GM18517 (cell line): ENCODE results near the gene TM2D3.
"Not testable (repeated sequence)": the region's sequence is repeated elsewhere in the genome, so short reads cannot be mapped to it uniquely, and the experiment has no call there.

Source experiments
- ATAC-seq: cut with Tn5 transposase; IDR thresholded peaks from one replicate; pipeline ENCODE4 v1.9.1; 2021; ENCODE audit warnings: mild to moderate bottlenecking, moderate library complexity; ENCODE audit not compliant: unreplicated experiment

The TM2D3 gene

DNA sequence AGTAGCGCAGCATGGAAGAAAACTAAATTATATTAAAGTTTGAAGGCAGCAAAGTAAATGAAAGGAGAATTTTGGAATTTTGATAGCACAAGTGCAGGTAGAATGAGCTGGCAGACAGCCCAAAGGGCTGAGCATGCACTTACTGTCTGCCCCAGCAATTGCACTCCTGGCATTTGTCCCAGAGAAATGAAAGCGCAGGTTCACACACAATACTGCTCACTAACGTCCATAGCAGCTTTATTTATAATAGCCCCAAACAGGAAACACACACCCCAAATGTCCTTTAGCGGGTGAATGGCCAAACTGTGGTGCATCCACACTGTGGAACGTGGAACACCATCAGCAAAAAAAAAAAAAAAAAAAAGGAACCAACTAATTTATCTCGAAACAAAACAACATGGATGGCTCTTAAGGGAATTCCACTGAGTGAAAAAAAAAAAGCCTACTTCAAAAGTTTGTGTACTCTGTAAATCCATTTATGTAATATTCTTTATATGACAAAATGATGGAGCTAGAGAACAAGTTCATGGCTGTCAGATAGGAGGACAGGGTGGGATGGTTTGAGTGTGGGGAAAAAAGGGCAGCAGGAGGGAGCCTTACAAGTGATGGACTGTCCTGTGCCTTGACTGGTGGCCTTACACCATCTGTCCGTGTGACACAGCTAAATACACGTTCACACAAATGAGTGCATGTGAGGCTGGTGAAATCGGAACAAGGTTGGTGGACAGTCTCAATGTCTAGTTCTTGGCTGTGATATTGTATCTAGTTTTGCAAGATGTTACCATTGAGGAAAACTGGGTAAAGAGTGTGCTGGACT, 6.0 kb upstream of the TM2D3 start:
- no peak for ATAC-seq

DNA sequence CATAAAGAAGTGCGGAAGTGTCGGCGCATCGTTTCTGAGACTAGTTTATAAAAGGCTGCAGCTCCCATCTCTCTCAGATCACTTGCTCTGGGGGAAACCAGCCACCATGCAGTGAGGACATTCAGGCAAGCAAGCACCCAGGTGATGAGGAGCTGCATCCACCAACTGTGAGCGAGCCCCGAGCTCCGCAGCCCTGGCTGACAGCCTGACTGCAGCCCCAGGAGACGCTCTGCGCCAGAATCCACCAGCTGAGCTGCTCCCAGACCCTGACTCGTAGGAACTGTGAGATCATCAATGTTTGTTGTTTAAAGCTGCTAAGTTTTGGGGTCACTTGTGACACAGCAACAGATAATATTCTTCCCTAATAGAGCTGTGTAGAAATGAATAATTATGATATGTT, 5.0 kb upstream of the TM2D3 start:
- ATAC-seq: no peak

DNA sequence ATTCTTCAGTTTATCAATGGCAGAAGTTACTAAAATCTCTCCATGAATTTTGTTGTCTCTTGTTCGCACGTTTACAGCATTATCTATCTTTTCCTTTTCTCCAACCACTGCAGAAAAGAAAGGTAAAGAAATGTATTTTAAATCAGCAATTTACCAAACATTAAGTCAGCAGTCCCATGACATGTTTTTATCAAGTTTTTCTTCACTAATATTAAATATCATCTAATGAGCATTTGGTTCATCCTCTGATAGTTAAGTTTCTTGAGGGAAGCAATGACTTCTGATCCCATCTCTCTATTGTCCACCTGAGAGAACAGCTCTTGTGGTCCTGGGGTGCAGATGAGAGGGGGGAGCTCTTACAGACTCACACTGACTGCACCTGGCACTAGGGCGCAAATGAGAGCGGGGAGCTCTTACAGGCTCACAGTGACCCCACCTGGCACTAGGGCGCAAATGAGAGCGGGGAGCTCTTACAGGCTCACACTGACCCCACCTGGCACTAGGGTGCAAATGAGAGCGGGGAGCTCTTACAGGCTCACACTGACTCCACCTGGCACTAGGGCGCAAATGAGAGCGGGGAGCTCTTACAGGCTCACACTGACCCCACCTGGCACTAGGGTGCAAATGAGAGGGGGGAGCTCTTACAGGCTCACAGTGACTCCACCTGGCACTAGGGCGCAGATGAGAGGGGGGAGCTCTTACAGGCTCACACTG, 2.6 kb upstream of the TM2D3 start:
- ATAC-seq: not testable (repeated sequence)

DNA sequence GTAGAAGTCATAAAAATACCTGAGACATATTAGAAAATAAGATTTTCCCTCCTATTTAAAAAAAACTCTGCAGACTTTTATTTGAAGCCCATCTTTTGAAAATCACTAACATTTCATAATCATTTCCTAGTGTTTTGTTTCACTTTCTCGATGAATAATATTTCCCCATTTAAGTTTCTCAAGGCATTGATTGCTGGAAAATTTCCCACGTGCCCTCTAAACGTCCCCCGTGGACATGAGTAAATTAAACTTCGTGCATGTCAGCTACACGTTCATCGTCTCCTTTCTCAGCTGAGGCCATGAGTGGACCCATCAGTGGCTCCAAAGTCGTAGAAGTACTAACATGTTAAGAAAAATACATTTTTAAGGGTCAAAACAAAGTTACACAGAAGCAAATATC, 2.0 kb upstream of the TM2D3 start:
- no peak for ATAC-seq

DNA sequence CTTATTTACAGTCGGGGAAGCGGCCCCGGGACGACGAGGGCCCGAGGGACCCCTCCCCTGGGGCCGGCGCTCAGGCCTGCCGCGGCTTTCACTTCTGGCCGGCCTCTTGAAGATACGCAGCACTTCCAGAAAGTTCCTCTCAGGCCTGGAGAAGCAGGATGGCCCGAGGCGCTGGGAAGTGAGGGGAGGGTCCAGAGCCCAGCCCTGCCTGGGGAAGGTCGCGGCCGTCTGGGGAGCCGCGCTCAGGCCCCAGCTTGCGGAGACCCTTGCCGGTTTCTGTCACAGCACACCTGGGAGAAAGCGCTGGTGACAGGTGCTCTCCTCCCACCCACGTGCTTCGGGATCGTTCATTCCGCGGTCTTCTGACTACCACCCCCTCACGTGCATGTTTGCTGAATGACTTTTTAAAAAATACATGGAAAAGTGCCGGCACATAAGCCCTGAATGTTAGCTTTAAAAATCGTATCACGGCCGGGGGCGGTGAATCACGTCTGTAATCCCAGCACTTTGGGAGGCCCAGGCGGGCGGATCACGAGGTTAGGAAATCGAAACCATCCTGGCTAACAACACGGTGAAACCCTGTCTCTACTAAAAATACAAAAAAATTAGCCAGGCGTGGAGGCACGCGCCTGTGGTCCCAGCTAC, 727 bp upstream of the TM2D3 start:
- ATAC-seq: no peak

DNA sequence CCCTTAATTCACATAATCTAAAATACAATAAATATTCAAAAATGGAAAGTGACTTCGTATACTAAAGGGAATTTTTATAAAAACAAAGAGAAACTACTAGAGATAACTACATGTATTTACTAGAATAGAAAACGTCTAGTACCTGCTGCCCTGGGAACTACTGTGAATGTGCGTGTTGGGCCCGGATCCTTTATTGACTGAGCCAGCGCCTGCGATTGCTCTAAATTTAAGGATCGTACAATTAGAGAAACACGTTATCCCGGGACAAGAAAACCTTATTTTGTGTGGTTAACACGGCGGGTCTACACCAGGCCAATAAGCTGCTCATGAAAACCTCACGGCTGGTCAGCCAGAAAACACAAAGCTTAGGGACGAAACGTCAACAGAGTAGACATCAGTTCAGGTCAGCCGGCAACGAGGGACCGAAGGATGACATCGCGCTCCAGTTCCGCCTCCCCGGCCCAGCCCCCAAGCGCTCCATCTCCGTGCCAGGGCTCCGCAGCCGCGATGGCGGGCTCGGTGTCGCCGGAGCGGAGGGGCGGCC, 555 bp downstream of the TM2D3 start:
- peak; percentile 43 for ATAC-seq

DNA sequence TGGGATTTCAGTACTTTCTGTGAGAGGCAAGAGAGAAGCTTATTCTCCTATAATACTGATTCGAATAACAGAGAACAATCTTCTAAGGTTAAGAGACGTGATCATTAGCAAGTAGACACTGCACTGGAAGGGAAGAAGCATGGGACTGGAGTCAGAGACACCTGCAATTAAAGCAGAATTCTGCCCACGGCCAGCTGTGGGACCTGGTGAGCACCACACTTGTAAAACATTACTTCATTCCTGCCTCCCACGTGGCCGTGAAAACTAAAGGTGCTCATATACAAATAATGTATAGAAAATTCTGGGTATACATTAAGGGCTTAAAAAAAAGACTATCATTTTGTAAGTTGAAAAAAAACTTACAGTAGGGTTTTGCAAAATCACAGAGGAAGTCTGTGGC, 2.0 kb downstream of the TM2D3 start:
- ATAC-seq: no peak

DNA sequence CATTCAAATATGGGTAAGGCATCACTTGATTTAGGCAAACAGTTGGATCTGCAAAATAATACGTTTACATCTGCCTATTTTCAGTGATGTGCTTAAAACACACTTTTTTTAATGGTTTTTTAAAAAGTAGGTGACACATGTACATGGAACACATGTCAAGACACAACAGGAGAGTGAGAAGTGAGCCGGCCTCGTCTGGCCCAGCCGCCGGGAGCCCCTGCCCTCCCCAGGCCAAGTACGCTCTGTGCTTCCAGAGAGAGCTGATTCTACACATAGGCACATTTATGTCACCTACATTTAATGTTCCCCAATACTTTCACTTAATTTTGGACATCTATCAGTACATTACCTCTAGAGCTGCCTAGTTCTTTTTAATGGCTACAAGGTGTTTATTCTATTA, 3.8 kb downstream of the TM2D3 start:
- ATAC-seq: no peak

DNA sequence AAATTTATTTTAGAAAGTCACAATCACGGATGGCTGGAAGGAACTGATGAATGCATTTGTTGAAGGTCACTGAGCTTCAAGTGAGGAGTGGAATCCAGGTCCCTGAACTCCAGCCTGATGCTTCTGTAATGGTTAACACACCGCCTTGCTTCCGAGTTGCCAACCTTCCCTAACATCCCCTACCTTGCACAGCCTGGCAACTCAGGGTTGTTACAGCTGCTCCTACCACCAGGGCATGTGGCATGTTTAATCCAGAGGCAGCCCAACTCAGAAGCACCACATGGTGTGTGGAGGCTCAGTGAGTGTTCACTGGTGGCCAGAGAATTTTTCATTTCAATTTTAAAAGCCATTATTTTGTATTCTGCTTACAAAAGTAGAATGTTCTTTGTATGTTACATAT, 4.9 kb downstream of the TM2D3 start:
- ATAC-seq: no peak

DNA sequence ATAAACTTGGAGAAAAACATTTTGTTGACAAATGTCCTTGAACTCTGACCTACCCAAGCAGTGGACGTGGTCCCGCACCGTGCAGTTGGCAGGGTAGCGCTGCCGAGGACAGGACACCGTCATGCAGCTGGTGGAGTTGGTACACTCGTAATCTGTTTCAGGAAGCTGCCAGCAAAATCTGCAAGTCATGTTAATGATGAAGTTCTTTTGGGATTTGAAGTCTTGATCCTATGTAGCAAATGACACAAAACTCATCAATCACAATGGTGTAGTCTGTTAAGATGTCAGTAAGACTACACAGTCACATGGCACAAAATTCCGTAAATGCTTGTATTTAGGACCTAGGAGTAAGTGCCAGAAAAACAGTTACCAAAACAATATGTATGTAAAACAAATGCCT, 5.5 kb downstream of the TM2D3 start:
- ATAC-seq: no peak

DNA sequence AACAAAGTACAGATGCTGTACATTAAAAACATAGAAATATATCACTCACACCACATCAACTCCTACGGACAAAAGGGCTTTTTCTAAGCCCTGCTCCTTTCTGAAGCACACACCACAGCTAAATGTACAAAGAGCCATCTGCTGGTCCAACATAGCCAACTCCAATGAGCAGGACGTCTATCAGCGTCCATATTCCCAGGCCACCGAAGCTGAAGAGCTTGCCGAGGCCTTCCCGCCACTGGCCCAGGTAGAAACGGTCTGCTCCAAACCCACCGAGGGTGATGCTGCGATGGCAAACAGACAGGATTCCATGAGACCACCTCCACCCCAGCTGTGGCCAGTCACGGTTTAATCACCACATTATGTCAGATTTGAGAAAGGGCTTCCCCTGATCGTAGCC, 9.8 kb downstream of the TM2D3 start:
- ATAC-seq: no peak

DNA sequence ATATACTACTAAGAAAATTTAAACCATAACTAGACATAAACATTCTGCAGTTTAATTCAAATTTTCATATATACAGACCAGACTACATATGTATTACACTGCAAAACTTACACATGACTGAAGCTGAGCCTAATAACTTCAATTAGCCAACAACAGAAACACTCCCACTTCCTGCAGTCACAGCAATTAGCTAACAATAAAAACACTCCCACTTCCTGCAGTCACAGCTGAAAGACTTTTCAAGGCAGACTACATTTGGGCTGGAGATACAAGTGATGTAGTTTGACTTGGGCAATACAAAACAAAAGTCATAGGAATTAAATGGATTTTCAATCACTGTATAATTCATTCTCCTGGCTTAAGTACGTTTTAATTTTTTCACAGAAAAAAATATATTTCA, 10.3 kb downstream of the TM2D3 start:
- no peak for ATAC-seq

DNA sequence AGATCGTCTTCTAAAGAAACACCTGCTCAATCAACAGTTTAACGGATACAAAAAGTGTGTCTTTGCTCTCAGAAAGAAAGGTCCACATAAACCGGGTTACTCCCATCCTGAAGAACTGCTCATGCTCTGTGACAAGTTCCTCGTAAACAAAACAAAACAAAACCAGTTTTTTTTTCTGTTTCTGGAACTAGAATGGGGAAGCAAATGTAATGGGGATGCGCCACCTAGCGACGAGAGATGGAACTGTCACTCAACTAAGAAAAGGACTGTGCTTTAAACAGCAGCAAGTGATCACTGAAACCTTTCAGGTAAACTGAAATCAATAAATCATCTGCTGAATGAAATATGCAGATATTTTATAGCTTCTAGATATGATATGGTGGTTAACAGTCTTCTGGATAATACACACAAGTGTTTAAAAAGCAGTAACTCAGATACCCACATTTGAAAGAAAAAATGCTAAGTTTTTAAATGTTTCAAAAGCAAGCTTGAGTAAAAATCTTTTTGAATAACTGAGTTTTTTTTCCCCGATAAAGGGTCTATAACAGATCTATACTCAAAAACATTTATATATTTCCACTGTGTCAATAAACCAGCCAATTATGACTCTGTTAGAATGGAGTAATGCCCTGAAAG, 10.9 kb downstream of the TM2D3 start:
- peak; percentile 61 for ATAC-seq

DNA sequence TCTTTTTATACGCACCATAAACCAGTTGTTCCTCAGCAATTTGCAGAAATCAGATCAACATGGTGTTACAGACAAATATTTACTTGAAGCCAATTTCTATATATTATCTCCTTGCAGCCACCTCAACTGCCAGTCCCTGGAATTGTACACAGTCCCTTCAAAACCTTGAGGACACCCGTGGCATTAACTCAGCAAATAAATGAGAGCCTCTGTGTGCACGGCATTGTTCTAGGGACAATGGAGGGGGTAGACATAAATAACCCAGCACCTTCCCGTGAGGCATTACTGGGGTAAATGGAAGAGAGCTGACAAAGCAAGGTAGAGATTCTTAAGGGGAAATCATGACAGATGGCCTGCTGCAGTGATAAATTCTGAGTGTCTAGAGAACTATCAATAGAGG, 12.5 kb downstream of the TM2D3 start:
- ATAC-seq: no peak

DNA sequence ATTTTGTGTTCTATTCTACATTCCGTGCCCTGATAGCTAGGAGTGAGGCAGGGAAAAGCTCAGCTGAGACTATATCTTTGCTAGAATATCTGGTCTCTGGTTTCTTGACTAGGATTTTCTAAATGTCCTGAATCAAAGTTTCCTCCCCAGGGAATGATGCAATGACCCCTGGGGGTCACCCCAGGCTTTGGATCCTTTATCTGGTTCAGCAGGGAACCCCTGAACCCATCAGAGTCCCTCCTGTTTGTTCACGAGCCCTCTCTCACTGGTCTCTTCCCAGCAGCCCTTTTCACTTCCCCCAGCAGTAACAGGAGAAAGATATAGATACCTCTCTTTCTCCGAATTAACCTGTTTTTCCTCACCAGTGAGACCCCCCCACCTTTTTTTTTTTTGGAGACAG, 14.3 kb downstream of the TM2D3 start:
- ATAC-seq: no peak

DNA sequence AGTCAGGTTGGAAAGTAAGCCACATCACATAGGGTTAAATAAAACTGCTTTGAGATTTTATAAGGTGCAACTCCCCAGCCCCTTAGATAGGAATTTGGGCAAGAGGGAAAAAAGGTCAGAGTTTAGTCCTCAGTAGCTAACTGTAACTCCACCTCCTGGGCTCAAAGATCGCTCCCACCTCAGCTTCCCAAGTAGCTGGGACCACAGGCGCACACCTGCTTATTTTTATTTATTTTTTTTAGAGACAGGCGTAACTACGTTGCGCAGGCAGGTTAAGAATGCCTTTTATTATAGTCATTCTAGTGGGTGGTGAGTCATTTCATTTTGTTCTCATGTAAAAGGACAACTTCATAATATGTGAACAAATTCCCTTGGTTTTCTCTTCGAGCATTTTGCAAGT, 14.7 kb downstream of the TM2D3 start:
- no peak for ATAC-seq

DNA sequence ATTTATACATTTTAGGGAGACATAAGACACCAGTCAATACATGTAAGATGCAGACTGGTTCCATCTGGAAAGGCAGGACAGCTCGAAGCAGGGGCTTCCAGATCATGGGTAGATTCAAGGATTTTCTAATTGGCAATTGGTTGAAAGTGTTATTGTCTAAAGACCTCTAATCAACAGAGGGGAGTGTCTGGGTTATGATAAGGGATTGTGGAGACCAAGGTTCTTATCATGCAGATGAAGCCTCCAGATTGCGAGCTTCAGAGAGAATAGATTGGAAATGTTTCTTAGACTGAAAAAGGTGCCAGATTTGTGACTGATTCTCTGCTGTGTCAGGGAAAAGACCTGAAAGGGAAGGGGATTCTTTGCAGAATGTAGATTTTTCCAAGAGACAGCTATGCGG, 15.1 kb downstream of the TM2D3 start:
- no peak for ATAC-seq

DNA sequence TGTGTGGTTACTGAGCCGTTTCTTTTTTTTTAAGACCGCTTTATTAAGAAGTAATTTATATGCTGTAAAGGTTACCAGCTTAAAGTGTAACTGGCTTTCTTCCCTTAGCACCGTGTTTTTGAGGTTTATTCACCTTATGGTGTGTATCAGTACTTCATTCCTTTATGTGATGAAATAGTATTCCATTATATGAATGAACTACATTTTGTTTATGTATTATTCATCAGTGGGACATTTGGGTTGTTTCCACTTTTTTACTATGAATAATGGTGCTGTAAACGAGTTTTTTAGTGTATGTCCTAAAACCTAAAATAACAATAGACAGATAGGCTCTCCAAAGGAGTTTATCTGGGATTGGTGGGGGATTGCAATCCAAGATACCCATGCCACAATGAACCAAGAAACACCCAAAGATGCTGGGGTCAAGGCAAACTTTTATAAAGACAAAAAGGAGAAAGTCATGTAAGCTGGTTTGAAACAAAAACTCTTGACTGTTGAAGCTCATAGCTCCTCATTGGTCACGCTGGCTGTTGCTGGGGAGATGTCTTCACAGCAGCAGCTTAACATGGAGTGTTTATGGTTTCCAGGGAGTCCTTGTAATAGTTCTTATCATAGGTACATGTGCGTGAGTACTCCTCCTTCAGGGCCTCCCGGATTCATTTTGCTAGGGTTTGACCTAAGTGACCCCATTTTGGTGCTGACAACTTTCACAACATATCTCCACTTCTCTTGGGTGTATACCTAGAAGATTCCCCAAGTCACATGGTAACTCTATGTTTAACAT, 16.0 kb downstream of the TM2D3 start:
- ATAC-seq: no peak

DNA sequence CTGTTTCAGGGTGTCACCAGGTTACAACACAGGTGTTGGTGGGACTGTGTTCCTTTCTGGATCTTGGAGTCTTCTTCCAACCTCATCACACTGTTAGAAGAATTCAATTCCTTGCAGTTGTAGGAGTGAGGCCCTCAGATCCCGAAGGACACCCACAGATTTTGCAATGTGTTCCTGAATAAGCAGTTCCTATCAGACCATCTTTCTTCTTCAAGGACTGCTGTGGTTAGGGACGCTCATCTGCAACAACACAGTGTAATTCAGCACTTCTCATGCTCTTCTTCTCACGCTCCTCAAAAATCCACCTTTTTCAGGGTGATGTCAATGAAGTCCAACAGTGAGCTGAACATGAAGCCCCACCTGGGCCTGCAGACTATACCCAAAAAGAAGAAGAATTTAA, 18.8 kb downstream of the TM2D3 start:
- ATAC-seq: no peak

DNA sequence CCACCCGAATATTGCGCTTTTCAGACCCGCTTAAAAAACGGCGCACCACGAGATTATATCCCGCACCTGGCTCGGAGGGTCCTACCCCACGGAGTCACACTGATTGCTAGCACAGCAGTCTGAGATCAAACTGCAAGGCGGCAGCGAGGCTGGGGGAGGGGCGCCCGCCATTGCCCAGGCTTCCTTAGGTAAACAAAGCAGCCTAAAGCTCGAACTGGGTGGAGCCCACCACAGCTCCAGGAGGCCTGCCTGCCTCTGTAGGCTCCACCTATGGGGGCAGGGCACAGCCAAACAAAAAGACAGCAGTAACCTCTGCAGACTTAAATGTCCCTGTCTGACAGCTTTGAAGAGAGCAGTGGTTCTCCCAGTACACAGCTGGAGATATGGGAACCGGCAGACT, 25.5 kb downstream of the TM2D3 start:
- not testable (repeated sequence) for ATAC-seq

DNA sequence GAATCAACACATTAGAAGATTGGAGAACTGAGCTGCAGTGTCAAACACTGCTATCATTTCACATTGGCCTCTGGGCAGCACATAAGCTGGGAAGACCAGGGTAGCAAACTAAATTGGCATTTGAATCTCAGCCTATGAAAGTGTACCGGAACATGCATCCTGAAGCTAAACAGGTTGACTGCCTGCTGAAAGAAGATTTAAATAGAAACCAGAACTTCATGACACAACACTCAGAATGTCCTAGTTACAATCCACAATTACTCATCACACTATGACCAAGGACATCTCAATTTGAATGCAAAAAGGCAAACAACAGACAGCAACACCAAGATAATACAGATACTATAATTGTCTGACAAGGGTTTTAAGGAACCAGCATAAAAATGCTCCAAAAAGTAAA, 26.2 kb downstream of the TM2D3 start:
- no peak for ATAC-seq
